Measurements from ENCODE around the gene DLGAP1. TPM values are rescaled to one million over a fixed set of nuclear protein-coding genes. Genes with fewer than 3 reads are reported as not detected.

The DLGAP1 gene
- total RNA-seq, 1 experiment from 2014 or later, result 0.39 TPM

DNA sequence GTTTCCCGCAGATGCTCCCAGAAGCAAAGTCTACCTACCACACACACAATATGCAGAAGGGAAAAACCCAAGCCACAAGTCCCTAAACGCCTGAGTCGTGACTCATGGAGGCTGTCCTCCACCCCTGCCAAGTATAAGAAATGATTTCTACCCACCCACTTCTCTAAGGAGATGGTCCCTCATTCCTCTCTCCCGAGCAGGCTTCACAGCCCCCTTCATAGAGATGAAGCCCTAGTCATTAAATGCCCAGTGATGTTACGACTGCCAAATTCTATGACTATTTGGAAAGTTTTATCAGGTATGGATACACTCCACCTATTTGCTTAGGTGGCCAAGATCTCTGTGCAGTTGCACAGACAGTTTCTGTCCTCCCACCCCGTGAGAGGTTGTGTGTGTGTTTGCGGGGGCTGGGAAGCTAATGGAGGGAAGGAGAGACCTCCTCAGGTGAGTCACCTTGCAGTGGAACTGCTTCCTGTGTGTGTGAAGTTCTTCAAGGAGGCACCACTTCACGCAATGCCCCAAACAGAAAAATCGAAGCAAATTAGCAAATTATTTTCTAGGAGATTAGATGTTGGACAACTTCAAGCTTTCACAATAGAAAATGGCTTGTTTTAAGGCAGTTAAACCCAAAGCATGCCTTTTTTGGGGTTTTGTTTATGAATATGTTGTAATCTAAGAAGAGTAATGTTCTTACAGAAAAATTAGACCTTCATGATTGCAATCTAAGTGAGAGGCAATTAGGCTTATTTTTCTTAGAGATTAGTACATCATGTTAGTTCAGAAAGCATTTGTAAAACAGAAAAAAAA lies 830.0 kb downstream of the DLGAP1 start:
- Histone ChIP-seq H3K4me1 (ENCODE audit: control insufficient read depth in 1 of 2, insufficient read depth in 2 of 2, low read length in 2 of 2) (peaks cover 78 to 91% of the 10 kb centered on the region in 2 experiments), H3K79me2 (ENCODE audit: insufficient read depth, low read length) (no peaks in the 10 kb centered on the region), H3K36me3 (ENCODE audit: control insufficient read depth in 1 of 2, insufficient read depth in 2 of 2, low read length in 2 of 2) (no peaks in the 10 kb centered on the region), H3K9me2 (ENCODE audit: insufficient read depth) (no peaks in the 10 kb centered on the region), H4K20me1 (ENCODE audit: insufficient read depth) (no peaks in the 10 kb centered on the region), H2AFZ (ENCODE audit: low read depth, low read length, poor library complexity, severe bottlenecking) (no peak overlapping the region), H3K9me3 (ENCODE audit: control insufficient read depth in 1 of 2, insufficient read depth in 1 of 2, low read depth in 1 of 2, low read length in 2 of 2) (no peaks in the 10 kb centered on the region), H3K4me3 (replicated peaks in 1 of 2; ENCODE audit: low read depth in 1 of 2, low read length in 2 of 2) (peak overlapping the region; percentile 30 to 31), H3K27ac (ENCODE audit: low read depth, low read length) (peak overlapping the region; percentile 100), H3K27me3 (ENCODE audit: insufficient read depth, low read length) (no peaks in the 10 kb centered on the region), H3K4me2 (ENCODE audit: low read length) (peak overlapping the region; percentile 67), H3K9ac (ENCODE audit: low read length) (peak overlapping the region; percentile 83)
- peak; percentile 86 for DNase-seq (ENCODE audit: low read depth, low spot score)
- BruUV-seq (replicated peaks), result no TSS peak
- peak; percentile 41 for ATAC-seq
- intact Hi-C loops (cut with micrococcal nuclease), result loop anchor here (1.0 kb wide), 4 partner anchors 22 to 41 kb away; no protein-coding TSS in a partner anchor
- ChIA-PET POLR2A (interaction anchor here (0.8 to 10.5 kb wide), 12 partner anchors 8 to 237 kb away, joined by 3 to 266 read pairs (median 22); no protein-coding TSS in a partner anchor), RAD21 (ENCODE audit: low non-redundant PET in 1 of 2, low total read pairs in 2 of 2, uncharacterized antibody in 2 of 2, unreplicated experiment in 2 of 2) (interaction anchor here (1.0 to 1.1 kb wide), 2 partner anchors 30 to 41 kb away, joined by 3 read pairs; no protein-coding TSS in a partner anchor), CTCF (interaction anchor here (1.4 to 4.8 kb wide), 2 partner anchors 41 to 244 kb away, joined by 3 to 28 read pairs; no protein-coding TSS in a partner anchor)
- TF ChIP-seq, protein P1, sequence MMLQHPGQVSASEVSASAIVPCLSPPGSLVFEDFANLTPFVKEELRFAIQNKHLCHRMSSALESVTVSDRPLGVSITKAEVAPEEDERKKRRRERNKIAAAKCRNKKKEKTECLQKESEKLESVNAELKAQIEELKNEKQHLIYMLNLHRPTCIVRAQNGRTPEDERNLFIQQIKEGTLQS (IDR thresholded peaks at IDR 0.05), result no peak
- TF ChIP-seq, protein P2, sequence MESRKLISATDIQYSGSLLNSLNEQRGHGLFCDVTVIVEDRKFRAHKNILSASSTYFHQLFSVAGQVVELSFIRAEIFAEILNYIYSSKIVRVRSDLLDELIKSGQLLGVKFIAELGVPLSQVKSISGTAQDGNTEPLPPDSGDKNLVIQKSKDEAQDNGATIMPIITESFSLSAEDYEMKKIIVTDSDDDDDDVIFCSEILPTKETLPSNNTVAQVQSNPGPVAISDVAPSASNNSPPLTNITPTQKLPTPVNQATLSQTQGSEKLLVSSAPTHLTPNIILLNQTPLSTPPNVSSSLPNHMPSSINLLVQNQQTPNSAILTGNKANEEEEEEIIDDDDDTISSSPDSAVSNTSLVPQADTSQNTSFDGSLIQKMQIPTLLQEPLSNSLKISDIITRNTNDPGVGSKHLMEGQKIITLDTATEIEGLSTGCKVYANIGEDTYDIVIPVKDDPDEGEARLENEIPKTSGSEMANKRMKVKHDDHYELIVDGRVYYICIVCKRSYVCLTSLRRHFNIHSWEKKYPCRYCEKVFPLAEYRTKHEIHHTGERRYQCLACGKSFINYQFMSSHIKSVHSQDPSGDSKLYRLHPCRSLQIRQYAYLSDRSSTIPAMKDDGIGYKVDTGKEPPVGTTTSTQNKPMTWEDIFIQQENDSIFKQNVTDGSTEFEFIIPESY (IDR thresholded peaks at IDR 0.05; ENCODE audit: extremely low read depth, insufficient replicate concordance, low read length), result no peak
- TF ChIP-seq EZH2phosphoT487 (IDR thresholded peaks at IDR 0.05; ENCODE audit: borderline replicate concordance), result no peak
- peak; percentile 51 for TF ChIP-seq TCF7L2 (IDR thresholded peaks at IDR 0.05; ENCODE audit: borderline replicate concordance, extremely low read depth, insufficient read depth, insufficient read length)
- TF ChIP-seq EGR1 (IDR thresholded peaks at IDR 0.05; ENCODE audit: low read depth), result no peak
- no peak for TF ChIP-seq SIN3A (IDR thresholded peaks at IDR 0.05; ENCODE audit: low read depth)
- no peak for TF ChIP-seq ZNF274 (IDR thresholded peaks at IDR 0.05; ENCODE audit: low read depth, low read length)
- no peak for TF ChIP-seq EZH2 (IDR thresholded peaks at IDR 0.05)
- TF ChIP-seq POLR2AphosphoS5 (IDR thresholded peaks at IDR 0.05; ENCODE audit: low read depth, low read length), result peak; percentile 57; the same call in 1 of the 2 replicates
- no peak for TF ChIP-seq JUND (IDR thresholded peaks at IDR 0.05)
- TF ChIP-seq, protein P3, sequence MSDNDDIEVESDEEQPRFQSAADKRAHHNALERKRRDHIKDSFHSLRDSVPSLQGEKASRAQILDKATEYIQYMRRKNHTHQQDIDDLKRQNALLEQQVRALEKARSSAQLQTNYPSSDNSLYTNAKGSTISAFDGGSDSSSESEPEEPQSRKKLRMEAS (IDR thresholded peaks at IDR 0.05), result no peak
- peak; percentile 58 for TF ChIP-seq POLR2A (IDR thresholded peaks at IDR 0.05; ENCODE audit: borderline replicate concordance, extremely low read depth, insufficient read depth, insufficient read length)
- TF ChIP-seq YY1 (IDR thresholded peaks at IDR 0.05; ENCODE audit: extremely low read depth, insufficient replicate concordance, low read depth, low read length), result peak; percentile 30
- no peak for TF ChIP-seq SRF (IDR thresholded peaks at IDR 0.05; ENCODE audit: low read depth)
- TF ChIP-seq CEBPB (IDR thresholded peaks at IDR 0.05; ENCODE audit: low read depth), result no peak
- TF ChIP-seq FOSL1 (IDR thresholded peaks at IDR 0.05; ENCODE audit: low read depth), result no peak
- no peak for TF ChIP-seq RAD21 (IDR thresholded peaks at IDR 0.05; ENCODE audit: low read depth)
- no peak for TF ChIP-seq ELF1 (IDR thresholded peaks at IDR 0.05; ENCODE audit: borderline replicate concordance, low read depth)
- TF ChIP-seq ZFX (IDR thresholded peaks at IDR 0.05), result no peak
- no peak for TF ChIP-seq SP1 (IDR thresholded peaks at IDR 0.05; ENCODE audit: low read depth)
- TF ChIP-seq, protein P4, sequence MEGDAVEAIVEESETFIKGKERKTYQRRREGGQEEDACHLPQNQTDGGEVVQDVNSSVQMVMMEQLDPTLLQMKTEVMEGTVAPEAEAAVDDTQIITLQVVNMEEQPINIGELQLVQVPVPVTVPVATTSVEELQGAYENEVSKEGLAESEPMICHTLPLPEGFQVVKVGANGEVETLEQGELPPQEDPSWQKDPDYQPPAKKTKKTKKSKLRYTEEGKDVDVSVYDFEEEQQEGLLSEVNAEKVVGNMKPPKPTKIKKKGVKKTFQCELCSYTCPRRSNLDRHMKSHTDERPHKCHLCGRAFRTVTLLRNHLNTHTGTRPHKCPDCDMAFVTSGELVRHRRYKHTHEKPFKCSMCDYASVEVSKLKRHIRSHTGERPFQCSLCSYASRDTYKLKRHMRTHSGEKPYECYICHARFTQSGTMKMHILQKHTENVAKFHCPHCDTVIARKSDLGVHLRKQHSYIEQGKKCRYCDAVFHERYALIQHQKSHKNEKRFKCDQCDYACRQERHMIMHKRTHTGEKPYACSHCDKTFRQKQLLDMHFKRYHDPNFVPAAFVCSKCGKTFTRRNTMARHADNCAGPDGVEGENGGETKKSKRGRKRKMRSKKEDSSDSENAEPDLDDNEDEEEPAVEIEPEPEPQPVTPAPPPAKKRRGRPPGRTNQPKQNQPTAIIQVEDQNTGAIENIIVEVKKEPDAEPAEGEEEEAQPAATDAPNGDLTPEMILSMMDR (IDR thresholded peaks at IDR 0.05 in 2 of 3, conservative IDR thresholded peaks at IDR 0.05 in 1 of 3; ENCODE audit: borderline replicate concordance in 1 of 3, insufficient read depth in 1 of 3, low read depth in 2 of 3, low read length in 2 of 3), result no peak
- no peak for TF ChIP-seq CBX3 (IDR thresholded peaks at IDR 0.05; ENCODE audit: low read depth)

Data from HCT116 (cell line).